GM18511 (cell line): ENCODE measurements around the gene SASH1.
"Not testable (repeated sequence)": the region's sequence is repeated elsewhere in the genome, so short reads cannot be mapped to it uniquely, and the experiment has no call there.

Experiments used
- ATAC-seq: cut with Tn5 transposase; IDR thresholded peaks from one replicate; pipeline ENCODE4 v1.9.1; 2021; ENCODE audit warnings: mild to moderate bottlenecking, moderate library complexity; ENCODE audit not compliant: unreplicated experiment

Gene SASH1

DNA sequence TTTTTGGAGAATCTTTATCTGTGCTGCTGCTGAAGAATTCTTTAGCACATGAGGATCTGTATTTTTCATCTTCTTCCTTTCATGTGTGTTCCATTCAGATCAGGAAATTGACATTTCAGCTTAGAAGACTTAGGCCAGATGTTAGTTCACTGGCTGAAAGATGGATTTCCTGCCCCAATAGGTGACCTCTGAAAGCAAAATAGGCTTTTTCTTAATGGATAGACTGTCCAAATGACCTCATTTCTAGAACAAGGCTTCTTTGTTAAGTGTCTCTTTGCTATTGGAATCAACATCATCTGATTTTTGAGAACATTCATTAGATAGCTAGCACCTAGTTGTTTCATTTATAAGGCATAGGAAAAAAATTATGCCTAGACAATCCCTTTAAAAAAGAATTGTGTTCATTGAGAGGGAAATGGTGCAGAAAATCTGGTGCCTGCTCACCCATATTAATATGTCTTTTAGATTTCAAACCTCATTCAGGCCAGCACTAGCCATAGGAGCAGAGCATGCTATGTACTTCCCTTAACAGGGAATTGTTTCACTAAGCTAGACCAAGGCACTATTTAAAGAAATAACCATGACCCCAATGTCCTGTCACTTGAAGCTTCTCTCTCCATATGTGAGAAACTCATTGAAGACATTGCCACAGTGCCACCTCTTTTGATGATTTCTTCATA lies 13.6 kb upstream of the SASH1 start:
- no peak for ATAC-seq

DNA sequence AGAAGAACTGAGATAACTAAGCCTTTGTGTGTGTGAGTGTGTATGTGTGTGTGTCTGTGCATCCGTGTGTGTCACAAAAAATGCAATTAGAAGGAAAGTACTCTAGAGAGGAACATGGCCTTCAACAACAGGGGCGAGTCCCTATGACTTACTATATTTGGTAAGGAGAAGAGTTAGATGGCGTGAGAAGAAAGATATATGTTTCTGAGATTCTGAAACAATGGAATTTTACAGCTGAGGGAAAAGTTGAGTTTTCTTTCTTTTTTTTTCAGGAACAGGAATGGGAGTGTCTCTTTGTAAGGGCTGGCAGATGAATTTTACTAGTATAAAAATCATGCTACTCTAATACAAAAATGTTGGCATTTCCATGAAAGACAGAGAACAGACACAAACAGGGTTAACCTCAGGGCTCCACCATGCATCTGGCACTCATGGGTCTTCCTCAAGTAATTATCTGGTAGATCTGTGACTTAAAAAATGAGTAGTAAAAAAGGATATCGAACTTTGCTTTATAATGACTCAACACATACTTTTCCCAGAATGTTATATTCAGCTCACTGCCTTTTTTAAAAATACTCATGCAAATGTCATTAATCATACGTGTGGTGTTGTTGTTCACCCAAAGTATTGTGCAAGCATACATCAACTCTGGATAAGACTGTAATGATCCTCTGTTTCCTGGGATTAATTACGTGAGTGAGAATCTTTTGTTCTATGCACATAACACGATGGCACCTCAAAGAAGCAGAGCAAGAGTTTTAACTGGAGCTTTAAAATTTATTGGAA lies 12.8 kb upstream of the SASH1 start:
- no peak for ATAC-seq

DNA sequence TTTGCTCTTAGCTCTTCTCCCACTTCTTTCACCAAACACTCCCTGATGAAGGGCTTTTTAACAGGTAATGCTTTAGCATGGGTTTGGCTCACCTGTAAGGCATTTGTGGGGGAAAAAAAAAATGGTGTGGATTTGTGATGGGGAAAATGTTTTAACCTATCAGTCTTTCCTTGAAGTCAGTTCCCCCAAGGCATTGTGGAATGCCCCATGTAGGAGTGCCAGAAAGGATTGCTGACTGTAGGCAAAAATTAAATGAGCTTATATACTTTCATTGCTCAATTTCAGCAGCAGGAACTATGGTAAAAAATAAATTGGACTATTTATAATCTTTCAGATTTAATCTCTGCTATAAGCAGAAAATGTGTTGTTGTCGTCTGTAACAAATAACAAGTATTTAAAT lies 10.6 kb upstream of the SASH1 start:
- no peak for ATAC-seq

DNA sequence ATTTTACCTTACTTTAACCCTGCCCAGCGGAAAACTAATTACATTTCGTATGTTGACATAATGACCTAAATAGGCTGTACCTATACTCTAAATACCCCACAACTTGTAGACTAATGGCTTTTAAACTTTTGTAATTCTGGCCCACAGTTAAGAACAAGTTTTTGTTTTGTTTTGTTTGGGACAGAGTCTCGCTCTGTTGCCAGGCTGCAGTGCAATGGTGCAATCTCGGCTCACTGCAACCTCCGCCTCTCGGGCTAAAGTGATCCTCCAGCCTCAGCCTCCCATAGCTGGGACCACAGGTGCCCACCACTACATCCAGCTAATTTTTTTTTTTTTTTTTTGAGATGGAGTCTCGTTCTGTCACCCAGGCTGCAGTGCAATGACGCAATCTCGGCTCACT lies 5.7 kb upstream of the SASH1 start:
- ATAC-seq = no peak

DNA sequence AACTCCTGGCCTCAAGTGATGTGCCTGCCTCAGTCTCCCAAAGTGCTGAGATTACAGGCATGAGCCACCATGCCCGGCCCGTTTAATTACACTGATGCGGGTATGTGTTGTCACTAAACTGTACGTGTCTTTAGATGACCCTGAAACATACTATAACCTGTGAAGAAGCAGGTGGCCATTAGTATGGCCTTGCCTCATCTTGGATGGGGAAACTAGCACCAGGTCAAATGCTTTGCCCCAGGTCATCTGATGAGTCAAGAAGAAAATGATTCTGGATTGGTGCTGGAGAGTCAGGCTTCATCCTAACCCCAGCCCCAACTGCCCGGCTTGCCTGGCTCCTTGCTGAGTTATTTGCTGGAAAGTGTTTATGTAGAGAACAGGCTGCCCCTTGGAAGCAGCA lies 2.9 kb upstream of the SASH1 start:
- ATAC-seq = no peak

DNA sequence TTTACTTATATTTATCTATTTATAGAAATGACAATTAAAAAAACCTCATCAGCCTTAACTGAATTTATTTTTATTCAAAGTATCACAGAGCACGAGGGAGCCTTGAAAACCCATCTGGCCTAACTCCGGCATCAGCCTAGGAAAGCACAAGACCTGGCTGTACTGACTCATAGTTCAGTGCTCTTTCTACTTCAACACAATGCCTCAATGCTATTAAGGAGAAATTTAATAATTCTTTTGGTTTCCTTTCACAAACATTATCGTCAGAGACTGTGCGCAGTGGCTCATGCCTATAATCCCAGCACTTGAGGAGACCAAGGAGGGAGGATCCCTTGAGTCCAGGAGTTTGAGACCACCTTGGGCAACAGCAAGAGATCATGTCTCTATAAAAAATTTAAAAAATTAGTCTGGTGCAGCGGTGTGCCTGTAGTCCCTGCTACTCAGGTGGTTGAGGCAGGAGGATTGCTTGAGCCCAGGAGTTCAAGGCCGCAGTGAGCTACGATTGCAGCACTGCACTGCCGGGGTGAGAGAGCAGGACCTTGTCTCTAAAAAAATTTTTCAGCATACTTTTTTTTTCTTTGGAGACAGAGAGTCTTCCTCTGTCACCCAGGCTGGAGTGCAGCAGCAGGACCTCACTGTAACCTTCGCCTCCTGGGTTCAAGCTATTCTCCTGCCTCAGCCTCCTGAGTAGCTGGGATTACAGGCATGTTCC lies 1.9 kb upstream of the SASH1 start:
- no peak for ATAC-seq

DNA sequence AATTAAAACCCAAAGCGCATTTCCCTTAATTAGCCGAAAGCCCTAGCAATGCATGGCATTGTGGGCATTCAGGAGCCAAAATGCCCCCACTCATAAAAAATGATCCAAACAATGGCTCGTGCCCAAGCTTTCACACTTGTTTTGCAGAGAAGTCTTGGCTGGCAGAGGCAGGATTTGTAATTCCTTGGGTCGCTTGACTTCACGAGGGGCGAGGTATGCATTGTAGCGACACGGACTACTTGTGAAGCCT lies 613 bp upstream of the SASH1 start:
- no peak for ATAC-seq

DNA sequence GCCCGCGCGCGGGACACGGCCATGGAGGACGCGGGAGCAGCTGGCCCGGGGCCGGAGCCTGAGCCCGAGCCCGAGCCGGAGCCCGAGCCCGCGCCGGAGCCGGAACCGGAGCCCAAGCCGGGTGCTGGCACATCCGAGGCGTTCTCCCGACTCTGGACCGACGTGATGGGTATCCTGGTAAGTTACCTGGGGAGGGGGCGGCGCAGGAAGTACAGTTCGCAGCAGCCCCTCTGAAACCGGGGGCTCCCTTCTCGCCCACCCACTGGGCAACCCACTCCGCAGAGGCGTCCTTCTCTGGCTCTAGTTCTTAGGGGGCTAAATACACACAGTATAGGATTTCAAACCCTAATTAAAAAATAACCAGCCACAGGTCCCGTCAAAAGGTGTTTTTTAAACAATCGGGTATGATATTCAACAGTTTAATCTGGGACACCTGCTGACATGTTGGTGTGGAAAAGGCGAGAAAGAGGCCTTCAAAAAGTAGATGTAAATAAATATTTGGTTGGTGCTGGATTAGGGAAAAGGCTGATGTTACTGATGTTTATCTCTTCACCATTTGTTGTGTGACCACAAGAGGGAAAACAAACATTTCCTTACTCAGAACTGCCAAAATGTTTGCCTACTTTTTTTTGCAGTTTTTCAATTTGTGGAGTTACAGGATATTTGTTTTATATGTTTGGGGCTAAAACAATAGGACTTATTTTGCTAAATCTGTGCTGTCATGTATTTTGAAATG lies 577 bp downstream of the SASH1 start:
- ATAC-seq = no peak

DNA sequence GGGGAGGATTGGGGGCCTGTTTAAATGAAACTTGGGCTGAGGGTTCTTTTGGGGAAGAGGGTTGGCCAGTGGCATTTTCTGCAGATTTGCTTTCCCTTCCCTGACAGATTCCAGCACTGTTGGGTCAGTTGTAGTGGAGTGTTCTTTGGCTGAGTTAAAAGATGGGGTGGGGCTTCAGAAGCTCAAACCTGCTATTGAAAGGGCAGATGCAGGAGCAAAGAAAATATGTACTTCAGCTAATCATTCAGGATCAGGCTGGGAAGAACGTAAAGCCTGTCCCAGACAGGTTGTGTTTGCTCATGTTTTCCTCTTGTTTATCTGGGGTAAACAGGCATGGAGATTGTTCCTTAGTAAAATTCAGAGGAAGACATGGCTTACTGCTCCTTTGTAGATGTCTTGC lies 2.5 kb downstream of the SASH1 start:
- no peak for ATAC-seq

DNA sequence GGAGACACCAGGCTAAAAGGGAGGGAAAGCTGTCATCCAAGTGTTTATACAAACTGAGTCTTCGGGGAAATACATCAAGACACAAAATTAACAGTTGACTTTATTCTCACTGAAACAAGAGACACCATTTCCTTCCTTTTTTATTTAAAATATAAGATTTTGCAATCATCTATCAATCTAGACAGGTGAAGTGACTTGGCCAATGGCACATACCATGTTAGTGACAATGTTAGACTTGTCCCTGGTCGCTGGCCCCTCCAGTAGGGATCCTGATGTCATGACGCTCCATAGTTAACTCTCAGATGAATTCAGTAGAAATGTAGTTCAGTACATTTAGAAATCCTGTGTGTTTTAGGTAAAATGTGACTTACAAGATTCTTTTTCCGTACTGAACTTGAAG lies 2.9 kb downstream of the SASH1 start:
- ATAC-seq = no peak

DNA sequence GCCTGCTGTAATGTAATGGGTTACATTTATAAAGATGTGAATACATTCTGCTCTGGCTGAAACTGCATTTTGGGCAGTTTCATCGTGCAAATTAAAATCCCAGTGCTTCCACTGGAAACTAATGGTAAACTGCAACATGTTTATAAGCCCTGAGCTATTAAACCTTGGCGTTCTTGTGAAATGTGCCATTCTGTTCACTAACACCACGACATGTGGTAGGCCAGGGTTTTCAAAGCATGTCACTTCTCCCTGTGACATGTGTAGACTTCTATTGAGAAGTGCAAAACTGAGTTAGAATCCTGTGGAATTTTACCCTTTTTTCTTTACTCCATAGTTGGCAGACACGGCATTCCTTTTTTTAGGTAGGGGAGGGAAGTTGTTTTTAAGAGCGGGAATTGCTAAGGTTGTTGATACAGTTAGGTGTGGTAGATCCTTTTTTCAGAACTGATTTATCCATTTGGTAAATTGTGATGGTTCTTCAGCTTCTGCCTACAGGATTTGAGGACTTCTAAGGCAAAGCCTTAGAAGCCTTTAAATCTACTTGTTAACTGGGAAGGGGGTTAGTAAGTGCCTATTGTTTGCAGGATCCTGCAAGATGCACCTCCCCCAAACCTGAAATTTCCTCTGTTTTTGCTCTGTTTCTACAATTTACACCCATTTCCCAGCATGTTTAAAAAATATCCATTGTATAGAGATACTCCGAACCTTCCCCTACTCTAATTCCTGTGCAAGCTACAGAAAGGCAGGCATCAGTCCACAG lies 4.2 kb downstream of the SASH1 start:
- ATAC-seq = no peak

DNA sequence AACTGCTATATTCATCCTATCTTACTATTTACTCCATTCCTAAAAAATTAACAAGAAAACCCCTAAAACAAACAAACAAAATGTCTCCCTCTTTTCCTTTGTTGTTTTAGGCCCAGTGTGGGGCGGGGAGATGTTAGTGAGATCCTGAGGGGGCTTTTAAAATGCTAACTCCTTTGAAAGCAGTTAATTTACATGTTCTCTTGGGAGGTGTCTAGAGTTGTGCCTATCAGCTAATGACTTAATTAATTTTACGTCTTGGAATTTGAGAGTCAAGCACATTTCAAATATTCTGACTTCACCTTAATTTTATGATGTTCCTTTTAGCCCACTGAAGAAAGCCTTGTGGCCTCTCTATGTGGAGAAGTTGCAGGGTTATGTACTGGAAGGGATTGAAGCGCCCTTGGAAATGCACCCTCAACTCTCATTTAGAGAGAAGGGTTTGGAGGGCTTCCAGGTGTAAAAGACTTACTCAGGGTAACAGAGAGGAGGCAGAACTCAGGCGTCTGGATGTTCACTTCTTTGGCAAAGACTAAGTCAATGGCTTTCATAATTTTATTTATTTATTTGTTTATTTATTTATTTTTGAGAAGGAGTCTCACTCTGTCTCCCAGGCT lies 4.9 kb downstream of the SASH1 start:
- no peak for ATAC-seq

DNA sequence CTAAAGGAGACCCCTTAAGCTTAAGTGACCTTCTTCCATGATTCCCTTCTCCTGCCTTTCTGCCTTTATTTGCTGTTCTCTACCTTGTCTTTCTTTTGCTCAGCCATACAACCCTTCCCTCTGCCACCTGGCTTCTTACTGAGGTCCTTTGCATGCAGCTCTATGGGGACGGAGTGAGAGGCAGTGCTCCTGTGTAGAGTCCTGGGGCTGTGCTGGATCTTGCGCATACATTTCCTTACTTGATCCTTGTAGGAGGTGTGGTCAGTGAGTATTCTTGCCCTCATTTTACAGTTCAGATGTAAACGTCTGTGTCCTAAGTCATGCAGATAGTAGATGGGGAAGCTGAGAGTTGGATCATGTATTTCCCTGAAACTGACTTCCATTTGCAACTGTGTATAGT lies 5.7 kb downstream of the SASH1 start:
- no peak for ATAC-seq

DNA sequence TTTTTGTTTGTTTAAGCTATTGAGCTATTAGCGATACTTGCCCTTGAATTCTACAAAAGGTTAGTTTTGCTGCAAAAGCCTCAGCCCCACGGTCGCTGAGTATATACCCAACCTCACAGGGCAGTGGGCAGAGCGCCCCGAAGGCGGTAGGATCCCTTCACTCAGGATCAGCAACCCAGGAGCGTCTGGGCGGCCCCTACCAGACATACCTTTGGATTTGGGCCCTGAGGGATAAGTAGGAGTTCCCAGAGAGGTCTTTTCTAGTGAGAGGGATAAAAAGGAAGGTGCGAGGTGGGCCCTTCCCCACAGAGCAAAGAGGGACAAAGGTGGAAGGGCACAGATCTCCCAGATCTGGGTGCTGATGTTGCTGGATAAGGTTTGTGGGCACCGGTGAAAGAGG lies 6.1 kb downstream of the SASH1 start:
- ATAC-seq = no peak

DNA sequence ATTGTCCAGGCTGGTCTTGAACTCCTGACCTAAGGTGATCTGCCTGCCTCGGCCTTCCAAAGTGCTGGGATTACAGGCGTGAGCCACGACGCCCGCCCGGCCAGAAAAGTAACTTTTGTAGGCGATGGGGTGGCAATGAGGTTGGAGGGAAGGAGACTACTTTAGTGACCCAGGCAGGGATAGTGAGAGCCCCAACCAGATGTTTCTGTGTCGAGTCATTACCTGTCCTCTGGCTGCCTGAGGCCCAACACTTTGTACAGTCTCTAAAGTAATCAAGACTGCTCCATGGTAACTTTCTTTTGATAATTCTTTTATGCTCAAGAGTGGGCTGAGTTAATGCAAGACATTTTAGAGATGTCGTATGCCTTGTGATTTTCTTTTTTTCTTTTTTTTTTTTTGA lies 6.8 kb downstream of the SASH1 start:
- ATAC-seq = no peak

DNA sequence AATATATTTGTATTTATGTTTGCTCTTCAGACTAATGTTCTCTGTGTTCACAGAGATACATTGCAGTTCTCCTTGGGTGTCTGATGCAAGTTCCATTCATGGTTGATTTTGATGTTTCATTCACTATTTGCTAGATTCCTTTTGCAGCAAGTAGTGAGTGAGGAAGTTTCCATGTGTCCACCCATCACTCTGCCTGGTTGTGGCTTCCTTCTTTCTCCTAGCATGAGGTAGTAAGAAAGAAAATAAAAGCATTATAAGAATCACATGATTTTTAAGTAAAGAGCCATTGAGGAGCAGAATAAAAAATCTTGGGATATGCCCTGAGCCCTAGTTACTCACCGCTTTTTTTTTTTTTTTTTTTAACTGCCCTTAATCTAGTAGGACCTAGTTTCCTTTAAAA lies 8.7 kb downstream of the SASH1 start:
- no peak for ATAC-seq

DNA sequence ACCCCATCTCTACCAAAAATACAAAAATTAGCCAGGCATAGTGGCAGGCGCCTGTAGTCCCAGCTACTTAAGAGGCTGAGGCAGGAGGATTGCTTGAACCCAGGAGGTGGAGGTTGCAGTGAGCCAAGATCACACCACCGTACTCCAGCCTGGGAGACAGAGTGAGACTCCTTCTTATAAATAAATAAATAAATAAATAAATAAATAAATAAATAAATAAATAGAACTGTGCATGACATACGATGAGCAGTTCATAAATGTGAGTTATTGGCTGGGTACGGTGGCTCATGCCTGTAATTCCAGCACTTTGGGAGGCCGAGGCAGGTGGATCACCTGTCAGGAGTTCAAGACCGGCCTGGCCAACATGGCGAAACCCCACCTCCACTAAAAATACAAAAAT lies 9.8 kb downstream of the SASH1 start:
- not testable (repeated sequence) for ATAC-seq

DNA sequence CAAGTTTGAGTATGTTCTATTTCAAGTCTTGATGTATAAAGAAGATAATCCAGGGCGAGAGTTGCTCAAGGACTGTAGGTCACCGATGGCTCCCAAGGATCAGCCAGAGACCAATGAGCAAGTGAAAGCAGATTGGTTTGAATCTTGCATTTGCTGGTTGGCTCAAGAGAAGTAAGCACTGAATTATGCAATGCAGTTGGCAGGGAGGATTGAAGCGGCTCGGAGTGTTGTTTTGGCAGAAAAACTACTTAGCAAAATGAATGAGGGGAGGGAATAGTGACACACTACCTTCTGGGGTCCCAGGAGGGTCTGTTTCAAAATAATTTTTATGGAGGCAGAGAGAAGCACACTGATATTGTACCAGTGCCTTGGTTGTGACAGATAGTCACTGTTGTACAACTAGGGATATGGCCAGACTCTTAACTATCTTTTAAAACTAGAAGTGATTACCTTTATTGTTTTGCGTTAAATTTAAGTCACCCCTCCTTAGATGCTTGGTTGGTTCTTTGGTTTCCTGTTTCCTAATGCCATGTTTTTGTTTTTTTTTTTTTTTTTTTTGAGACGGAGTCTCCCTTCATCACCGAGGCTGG lies 15.7 kb downstream of the SASH1 start:
- no peak for ATAC-seq

DNA sequence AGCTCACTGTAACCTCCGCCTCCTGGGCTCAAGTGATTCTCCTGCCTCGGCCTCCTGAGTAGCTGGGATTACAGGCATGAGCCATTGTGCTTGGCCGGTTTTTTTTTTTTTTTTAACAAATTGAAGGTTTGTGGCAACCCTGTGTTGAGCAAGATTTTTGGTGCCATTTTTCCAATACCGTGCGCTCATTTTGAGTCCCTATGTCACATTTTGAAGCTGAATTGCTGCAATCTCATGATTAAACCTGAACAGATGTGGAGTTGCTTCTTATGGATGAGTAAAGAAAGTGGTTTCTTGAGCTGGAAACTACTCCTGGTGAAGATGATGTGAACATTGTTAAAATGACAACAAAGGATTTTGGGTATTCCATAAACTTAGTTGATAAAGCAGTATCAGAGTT lies 16.6 kb downstream of the SASH1 start:
- no peak for ATAC-seq
